ENCODE data around the gene LDLRAD4. TPM values are rescaled to one million over a fixed set of nuclear protein-coding genes. Genes with fewer than 3 reads are reported as not detected.

Gene LDLRAD4
- total and polyA plus RNA-seq, 8 donors, result 2.0 to 47.9 (median 9.0) TPM

DNA sequence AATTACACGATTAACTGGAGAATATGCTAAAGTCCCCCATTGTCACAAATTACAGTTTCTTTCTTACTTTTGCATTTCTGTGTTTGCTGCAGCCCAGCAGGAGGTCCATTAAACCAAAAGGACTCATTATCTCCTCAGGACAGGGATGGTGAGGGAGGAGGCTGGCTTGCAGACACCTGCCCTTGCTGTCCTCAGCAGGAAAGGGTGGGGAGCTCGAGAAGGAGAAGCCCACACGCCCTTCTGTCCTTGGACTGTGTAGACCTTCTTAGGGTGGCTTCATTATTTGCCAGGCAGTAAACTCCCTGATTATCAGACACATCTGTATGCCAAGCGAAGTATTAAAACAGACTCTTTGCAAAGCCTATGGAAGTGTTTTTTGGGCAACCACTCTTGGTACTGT is 196.0 kb downstream of the LDLRAD4 start:
- TF ChIP-seq EP300 (IDR thresholded peaks at IDR 0.05), result no peak
- TF ChIP-seq POLR2A (IDR thresholded peaks at IDR 0.05), result no peak
- TF ChIP-seq POLR2AphosphoS5 (IDR thresholded peaks at IDR 0.05), result no peak
- TF ChIP-seq, protein P1, sequence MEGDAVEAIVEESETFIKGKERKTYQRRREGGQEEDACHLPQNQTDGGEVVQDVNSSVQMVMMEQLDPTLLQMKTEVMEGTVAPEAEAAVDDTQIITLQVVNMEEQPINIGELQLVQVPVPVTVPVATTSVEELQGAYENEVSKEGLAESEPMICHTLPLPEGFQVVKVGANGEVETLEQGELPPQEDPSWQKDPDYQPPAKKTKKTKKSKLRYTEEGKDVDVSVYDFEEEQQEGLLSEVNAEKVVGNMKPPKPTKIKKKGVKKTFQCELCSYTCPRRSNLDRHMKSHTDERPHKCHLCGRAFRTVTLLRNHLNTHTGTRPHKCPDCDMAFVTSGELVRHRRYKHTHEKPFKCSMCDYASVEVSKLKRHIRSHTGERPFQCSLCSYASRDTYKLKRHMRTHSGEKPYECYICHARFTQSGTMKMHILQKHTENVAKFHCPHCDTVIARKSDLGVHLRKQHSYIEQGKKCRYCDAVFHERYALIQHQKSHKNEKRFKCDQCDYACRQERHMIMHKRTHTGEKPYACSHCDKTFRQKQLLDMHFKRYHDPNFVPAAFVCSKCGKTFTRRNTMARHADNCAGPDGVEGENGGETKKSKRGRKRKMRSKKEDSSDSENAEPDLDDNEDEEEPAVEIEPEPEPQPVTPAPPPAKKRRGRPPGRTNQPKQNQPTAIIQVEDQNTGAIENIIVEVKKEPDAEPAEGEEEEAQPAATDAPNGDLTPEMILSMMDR (IDR thresholded peaks at IDR 0.05), result no peak
- intact Hi-C loops (cut with DNase I; ENCODE audit: low total_unique reads), result no loop called here

DNA sequence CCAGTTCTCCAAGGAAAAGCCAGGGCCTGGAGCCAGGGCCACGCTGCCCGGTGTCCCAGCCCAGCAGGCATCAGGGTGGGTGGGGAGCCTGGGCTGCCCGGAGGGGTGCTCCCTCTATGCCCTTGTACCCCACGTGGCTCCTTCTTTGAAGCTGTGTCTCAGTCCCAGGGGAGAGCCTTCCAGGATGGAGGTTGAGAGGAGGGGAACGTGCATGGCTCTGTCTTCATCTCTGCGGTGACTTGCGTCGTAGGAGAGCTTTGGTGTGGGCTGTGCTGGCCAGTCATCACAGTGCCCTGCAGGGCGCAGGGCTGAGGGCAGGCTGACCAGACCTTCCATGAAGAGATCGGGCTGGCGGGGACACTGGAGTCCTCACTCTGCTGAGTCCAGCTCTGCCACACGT is 197.2 kb downstream of the LDLRAD4 start:
- Histone ChIP-seq H3K27ac (peak overlapping the region in 1 of 5 donors; percentile 38), H3K4me3 (no peak overlapping the region), H3K9me3 (peaks cover 0 to 9% (median 4%) of the 10 kb centered on the region in 4 donors), H3K27me3 (no peaks in the 10 kb centered on the region), H3K36me3 (no peaks in the 10 kb centered on the region), H3K4me1 (peaks cover 0 to 21% (median 3%) of the 10 kb centered on the region in 4 donors)
- WGBS, 5 donors, result 86 to 91% (median 88%) methylated on average over 8 to 12 of the region's 12 CpGs
- DNase-seq, result no peak
- intact Hi-C loops (cut with DNase I; ENCODE audit: low total_unique reads), result no loop called here
- TF ChIP-seq, protein P1 (IDR thresholded peaks at IDR 0.05), result no peak
- TF ChIP-seq POLR2A (IDR thresholded peaks at IDR 0.05) (no peak), POLR2AphosphoS5 (IDR thresholded peaks at IDR 0.05) (no peak), EP300 (IDR thresholded peaks at IDR 0.05) (no peak)

More for the DNA sequence above, 196.0 kb downstream of the LDLRAD4 start:
- Histone ChIP-seq H3K36me3 (no peaks in the 10 kb centered on the region), H3K27ac (no peak overlapping the region), H3K4me3 (no peak overlapping the region), H3K27me3 (no peaks in the 10 kb centered on the region), H3K9me3 (peaks cover 0 to 9% (median 4%) of the 10 kb centered on the region in 4 donors), H3K4me1 (peaks cover 0 to 21% (median 4%) of the 10 kb centered on the region in 4 donors)
- WGBS, 5 donors, result 56 to 73% (median 64%) methylated on average over 4 of the region's 4 CpGs
- DNase-seq, result no peak

DNA sequence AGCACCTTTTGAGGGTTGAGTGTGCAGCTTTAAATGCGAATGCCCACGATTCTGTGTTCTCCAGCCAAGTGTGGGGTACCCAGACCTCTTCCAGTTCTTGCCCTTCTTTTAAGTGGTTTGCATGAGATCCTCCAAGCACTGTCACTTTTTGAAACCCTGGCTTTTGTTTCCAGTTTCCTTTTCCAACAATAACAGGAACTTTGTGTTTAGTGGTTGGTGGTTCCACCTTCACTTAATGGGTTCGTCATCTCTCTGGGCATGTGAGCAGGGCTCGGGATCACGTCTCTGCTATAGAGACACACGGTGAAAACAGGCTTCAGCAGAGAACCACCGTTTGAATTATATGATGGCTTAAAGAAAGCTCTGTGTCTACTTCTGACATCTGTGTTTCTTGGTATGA is 197.6 kb downstream of the LDLRAD4 start:
- intact Hi-C loops (cut with DNase I; ENCODE audit: low total_unique reads), result no loop called here
- Histone ChIP-seq H3K27ac (peak overlapping the region in 1 of 5 donors; percentile 38), H3K4me3 (no peak overlapping the region), H3K4me1 (peaks cover 0 to 21% (median 2%) of the 10 kb centered on the region in 4 donors), H3K27me3 (no peaks in the 10 kb centered on the region), H3K36me3 (no peaks in the 10 kb centered on the region), H3K9me3 (peaks cover 0 to 9% (median 4%) of the 10 kb centered on the region in 4 donors)
- peak in 1 of 2 donors; percentile 30 for DNase-seq
- WGBS, 5 donors, result 58 to 71% (median 69%) methylated on average over 7 of the region's 7 CpGs
- TF ChIP-seq, protein P1 (IDR thresholded peaks at IDR 0.05), result no peak
- TF ChIP-seq POLR2A (IDR thresholded peaks at IDR 0.05) (no peak), POLR2AphosphoS5 (IDR thresholded peaks at IDR 0.05) (peak in 1 of 3 donors; percentile 18), EP300 (IDR thresholded peaks at IDR 0.05) (no peak)

DNA sequence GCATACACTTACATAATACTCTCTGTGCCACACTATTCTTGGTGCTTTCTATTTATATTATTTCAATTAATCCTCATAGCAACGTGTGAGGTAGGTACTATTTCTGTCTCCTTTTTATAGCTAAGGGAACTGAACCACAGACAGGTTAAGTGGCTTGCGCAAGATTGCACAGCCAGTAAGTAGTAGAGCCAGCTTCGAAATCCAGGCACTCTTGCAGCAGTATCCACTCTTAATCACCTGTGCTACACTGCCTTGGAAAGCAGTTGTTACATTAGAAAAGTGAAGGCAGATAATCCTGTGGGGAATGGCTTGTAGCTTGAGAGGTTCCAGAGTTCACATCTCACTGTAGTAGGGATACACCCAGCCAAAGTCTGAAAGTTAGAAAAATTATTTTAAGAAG is 198.3 kb downstream of the LDLRAD4 start:
- intact Hi-C loops (cut with DNase I; ENCODE audit: low total_unique reads), result no loop called here
- peaks cover 0 to 21% (median 2%) of the 10 kb centered on the region in 4 donors for H3K4me1 ChIP-seq
- no peaks in the 10 kb centered on the region for H3K36me3 ChIP-seq
- H3K9me3 ChIP-seq, result peaks cover 0 to 6% (median 2%) of the 10 kb centered on the region in 4 donors
- TF ChIP-seq POLR2AphosphoS5 (IDR thresholded peaks at IDR 0.05), result peak in 1 of 3 donors; percentile 32
- TF ChIP-seq, protein P1 (IDR thresholded peaks at IDR 0.05), result no peak
- H3K4me3 ChIP-seq, result no peak overlapping the region
- no peaks in the 10 kb centered on the region for H3K27me3 ChIP-seq
- WGBS, 5 donors, result 62 to 84% (median 74%) methylated on average over 3 of the region's 3 CpGs
- no peak overlapping the region for H3K27ac ChIP-seq
- no peak for DNase-seq

Measured in stomach (tissue), 9 donors.